Neuronal stem cell (in vitro differentiated cells): ENCODE measurements around the gene SV2B.

Experiments
- DNase-seq: peaks from one replicate; pipeline ENCODE4 v3.0.0-alpha.2; 2013; ENCODE audit warnings: low spot score
- H2AFZ ChIP-seq: one replicate; pipeline ENCODE4 v1.6.1; 2013; ENCODE audit warnings: mild to moderate bottlenecking, low read length, inconsistent platforms
- H2AK5ac ChIP-seq: 2 replicates; pipeline ENCODE4 v1.6.1; 2013; ENCODE audit warnings: low read depth, mild to moderate bottlenecking, inconsistent platforms, low read length, moderate library complexity, mixed read lengths
- H2BK120ac ChIP-seq: 2 replicates; pipeline ENCODE4 v1.6.1; 2013; ENCODE audit warnings: low read depth, mild to moderate bottlenecking, inconsistent platforms, low read length, moderate library complexity, mixed read lengths
- H2BK12ac ChIP-seq: one replicate; pipeline ENCODE4 v1.6.1; 2013; ENCODE audit warnings: low read length, inconsistent platforms
- H2BK15ac ChIP-seq: 2 replicates; pipeline ENCODE4 v1.6.1; 2013; ENCODE audit warnings: mild to moderate bottlenecking, low read length, inconsistent platforms, mixed read lengths
- H2BK5ac ChIP-seq: one replicate; pipeline ENCODE4 v1.6.1; 2013; ENCODE audit warnings: inconsistent platforms, mild to moderate bottlenecking, low read length, moderate library complexity
- H3K14ac ChIP-seq: one replicate; pipeline ENCODE4 v1.6.1; 2013; ENCODE audit warnings: low read length, inconsistent platforms
- H3K18ac ChIP-seq: 2 replicates; pipeline ENCODE4 v1.6.1; 2013; ENCODE audit warnings: low read length, inconsistent platforms
- H3K23ac ChIP-seq: 2 replicates; pipeline ENCODE4 v1.6.1; 2013; ENCODE audit warnings: low read depth, mild to moderate bottlenecking, mixed read lengths, low read length, inconsistent platforms; ENCODE audit not compliant: poor library complexity
- H3K27ac ChIP-seq: replicated peaks from 3 replicates; pipeline ENCODE4 v1.5.1; 2013; ENCODE audit warnings: low read length, inconsistent platforms
- H3K27me3 ChIP-seq, 3 experiments: 2 replicates each; pipeline ENCODE4 v1.6.1; 2013; ENCODE audit warnings: low read length in 3 of 3, mild to moderate bottlenecking in 2 of 3, inconsistent platforms in 1 of 3, low read depth in 1 of 3, mixed read lengths in 1 of 3, moderate library complexity in 1 of 3; ENCODE audit not compliant: control insufficient read depth in 3 of 3, insufficient read depth in 3 of 3
- H3K36me3 ChIP-seq, 2 donors: replicated peaks in 1 of 2; 2 replicates each; pipeline ENCODE4 v1.6.1; 2013; ENCODE audit warnings: low read length in 2 of 2; ENCODE audit not compliant: control insufficient read depth in 2 of 2, insufficient read depth in 2 of 2
- H3K4ac ChIP-seq: 2 replicates; pipeline ENCODE4 v1.6.1; 2013; ENCODE audit warnings: inconsistent platforms, mild to moderate bottlenecking, low read length, moderate library complexity
- H3K4me1 ChIP-seq, 2 donors: 1 replicate in 1 of 2; 2 replicates in 1 of 2; pipeline ENCODE4 v1.6.1; 2013; ENCODE audit warnings: low read length in 2 of 2, low read depth in 1 of 2; ENCODE audit not compliant: control insufficient read depth in 2 of 2, insufficient read depth in 1 of 2
- H3K4me2 ChIP-seq: one replicate; pipeline ENCODE4 v1.6.1; 2013; ENCODE audit warnings: mild to moderate bottlenecking, low read length, inconsistent platforms; ENCODE audit not compliant: insufficient read depth, poor library complexity, severe bottlenecking
- H3K4me3 ChIP-seq, 2 donors: 2 replicates each; pipeline ENCODE4 v1.5.1; 2013; ENCODE audit warnings: low read length in 2 of 2, mild to moderate bottlenecking in 2 of 2, inconsistent platforms in 1 of 2, moderate library complexity in 1 of 2
- H3K79me1 ChIP-seq: one replicate; pipeline ENCODE4 v1.6.1; 2013; ENCODE audit warnings: low read depth, mild to moderate bottlenecking, inconsistent platforms, low read length, moderate library complexity
- H3K9ac ChIP-seq: one replicate; pipeline ENCODE4 v1.6.1; 2013; ENCODE audit warnings: mild to moderate bottlenecking, low read depth, low read length, inconsistent platforms; ENCODE audit not compliant: poor library complexity
- H3K9me3 ChIP-seq, 2 donors: replicated peaks in 1 of 2; 2 replicates each; pipeline versions ENCODE3 to v1.6.1; 2013; ENCODE audit warnings: low read length in 2 of 2, mild to moderate bottlenecking in 2 of 2, inconsistent platforms in 1 of 2, low read depth in 1 of 2, mixed read lengths in 1 of 2, moderate library complexity in 1 of 2; ENCODE audit not compliant: control insufficient read depth in 2 of 2, insufficient read depth in 1 of 2
- H4K8ac ChIP-seq: one replicate; pipeline ENCODE4 v1.6.1; 2013; ENCODE audit warnings: low read depth, mild to moderate bottlenecking, inconsistent platforms, low read length, moderate library complexity
- H4K91ac ChIP-seq: one replicate; pipeline ENCODE4 v1.6.1; 2013; ENCODE audit warnings: low read length, low read depth, mild to moderate bottlenecking, inconsistent platforms; ENCODE audit not compliant: poor library complexity
- WGBS, 2 donors: extraction: QIAGEN DNeasy Blood & Tissue Kit; methylation state at CpG; one replicate each; pipeline ENCODE4 v1.1.7; 2013; ENCODE audit warnings: missing lambda C conversion rate in 2 of 2, mixed read lengths in 1 of 2; ENCODE audit not compliant: insufficient read length in 2 of 2, insufficient replicate concordance in 1 of 2; ENCODE audit errors: extremely low coverage in 2 of 2; 5-methylcytosine and 5-hydroxymethylcytosine counted together

Gene SV2B

DNA sequence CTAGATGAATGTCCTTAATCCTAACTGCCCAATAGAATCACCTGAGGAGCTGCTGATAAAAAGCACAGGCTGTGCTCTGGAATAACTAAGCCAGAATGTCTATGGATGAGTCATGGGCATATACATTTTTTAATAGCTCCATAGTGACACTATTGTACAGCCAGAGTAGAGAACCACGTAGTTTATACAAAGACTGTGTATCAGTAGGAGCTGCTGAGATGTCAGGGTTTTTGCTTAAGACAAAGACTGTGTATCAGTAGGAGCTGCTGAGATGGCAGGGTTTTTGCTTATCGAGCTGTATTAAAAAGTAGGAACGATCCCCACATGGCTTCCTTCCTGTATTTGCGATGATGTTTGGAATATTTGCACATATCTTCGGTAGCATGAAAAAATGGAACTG, 137.4 kb downstream of the SV2B start:
- no peak overlapping the region for H2AFZ ChIP-seq
- DNase-seq, result no peak
- H3K9ac ChIP-seq, result no peak overlapping the region
- H3K4me1 ChIP-seq, result peaks cover 0 to 2% of the 10 kb centered on the region in 2 donors
- WGBS, 2 donors, result no CpG with 5 or more reads among the region's 5 CpGs
- H3K27ac ChIP-seq, result no peak overlapping the region
- no peak overlapping the region for H3K18ac ChIP-seq
- H2BK120ac ChIP-seq, result no peak overlapping the region
- no peak overlapping the region for H2BK15ac ChIP-seq
- H3K79me1 ChIP-seq, result no peaks in the 10 kb centered on the region
- H3K9me3 ChIP-seq, result no peaks in the 10 kb centered on the region
- H3K23ac ChIP-seq, result no peak overlapping the region
- no peak overlapping the region for H4K8ac ChIP-seq
- H3K27me3 ChIP-seq, result peaks cover 0 to 6% (median 0%) of the 10 kb centered on the region in 3 experiments
- no peak overlapping the region for H3K4ac ChIP-seq
- no peak overlapping the region for H2BK5ac ChIP-seq
- no peak overlapping the region for H4K91ac ChIP-seq
- no peak overlapping the region for H3K14ac ChIP-seq
- no peak overlapping the region for H3K4me2 ChIP-seq
- H3K4me3 ChIP-seq, result no peak overlapping the region
- H3K36me3 ChIP-seq, result no peaks in the 10 kb centered on the region
- H2AK5ac ChIP-seq, result no peak overlapping the region
- H2BK12ac ChIP-seq, result no peak overlapping the region

DNA sequence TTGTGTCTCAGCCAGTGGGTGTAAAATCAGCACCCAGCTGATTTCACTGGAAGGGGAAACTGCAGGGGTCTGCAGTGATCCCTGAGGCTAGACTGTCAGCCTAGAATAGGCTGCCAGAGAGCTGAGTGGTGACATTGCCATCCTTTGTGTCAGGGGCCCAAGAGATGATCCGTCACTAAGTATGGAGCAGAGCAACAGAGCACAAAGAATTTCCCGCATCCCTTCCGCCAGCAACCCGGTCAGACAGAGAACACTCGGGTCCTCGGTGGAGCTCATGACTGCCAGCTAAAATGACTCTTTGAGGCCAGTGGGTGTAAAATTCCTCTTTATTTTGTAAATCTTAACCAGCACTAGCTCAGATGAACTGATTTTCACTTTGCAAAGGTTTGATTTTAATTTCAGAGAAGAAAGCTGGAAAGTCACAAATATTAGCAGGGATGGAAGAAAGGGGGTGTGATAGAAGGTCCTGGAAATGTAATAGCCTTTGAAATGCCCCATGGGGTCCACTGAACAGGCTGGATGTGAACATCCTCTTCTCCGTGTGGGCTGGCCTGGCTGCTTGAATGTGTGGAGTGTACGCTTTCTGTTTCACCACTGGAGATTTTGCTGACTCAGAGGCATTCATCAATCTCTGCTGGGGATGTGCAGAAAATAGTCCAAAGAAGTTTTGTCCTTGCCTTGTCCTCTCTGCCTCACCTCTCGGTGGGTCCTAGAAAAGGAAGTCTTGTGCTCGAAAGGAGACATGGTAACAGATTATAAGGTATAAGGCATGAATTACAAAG, 138.8 kb downstream of the SV2B start:
- peaks cover 0 to 6% (median 0%) of the 10 kb centered on the region in 3 experiments for H3K27me3 ChIP-seq

DNA sequence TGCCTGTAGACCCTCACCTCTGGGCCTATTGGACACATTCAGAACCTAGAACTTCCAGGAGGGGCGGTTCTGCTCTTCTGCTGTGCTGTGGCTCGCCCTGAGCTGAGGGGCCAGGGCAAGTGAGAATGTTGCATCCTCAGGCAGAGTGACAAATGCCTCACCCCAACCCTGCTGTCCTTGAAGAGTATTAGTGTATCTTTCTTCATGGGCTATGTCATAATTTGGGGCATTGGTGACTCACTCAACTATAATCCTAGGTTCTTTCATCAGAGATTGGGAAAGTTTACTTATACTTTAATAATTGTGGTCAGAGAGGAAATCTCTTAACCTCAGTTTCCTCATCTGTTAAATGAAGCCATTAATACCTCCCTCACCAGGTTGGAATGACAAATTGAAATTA, 143.8 kb downstream of the SV2B start:
- Histone ChIP-seq H2BK15ac (no peak overlapping the region), H3K79me1 (no peaks in the 10 kb centered on the region), H3K18ac (no peak overlapping the region), H3K27ac (no peak overlapping the region), H3K4me1 (no peaks in the 10 kb centered on the region), H3K4ac (no peak overlapping the region), H4K91ac (no peak overlapping the region), H2BK12ac (no peak overlapping the region), H2BK5ac (no peak overlapping the region), H3K36me3 (no peaks in the 10 kb centered on the region), H3K23ac (no peak overlapping the region), H3K27me3 (peaks cover 0 to 6% (median 0%) of the 10 kb centered on the region in 3 experiments), H3K14ac (no peak overlapping the region), H2BK120ac (no peak overlapping the region), H3K9me3 (no peaks in the 10 kb centered on the region), H2AFZ (no peak overlapping the region), H2AK5ac (no peak overlapping the region), H3K9ac (no peak overlapping the region), H3K4me2 (no peak overlapping the region), H3K4me3 (no peak overlapping the region), H4K8ac (no peak overlapping the region)
- no peak for DNase-seq
- WGBS, 2 donors, result no CpG with 5 or more reads among the region's 2 CpGs

More for the DNA sequence above, 138.8 kb downstream of the SV2B start:
- no peak overlapping the region for H3K4me3 ChIP-seq
- no peaks in the 10 kb centered on the region for H3K9me3 ChIP-seq
- no peak overlapping the region for H3K9ac ChIP-seq
- WGBS, 2 donors, result no CpG with 5 or more reads among the region's 10 CpGs
- DNase-seq, result no peak
- no peak overlapping the region for H3K14ac ChIP-seq
- no peak overlapping the region for H2BK5ac ChIP-seq
- H3K18ac ChIP-seq, result no peak overlapping the region
- H2AK5ac ChIP-seq, result no peak overlapping the region
- peaks cover 0 to 2% of the 10 kb centered on the region in 2 donors for H3K4me1 ChIP-seq
- H2BK120ac ChIP-seq, result no peak overlapping the region
- H3K79me1 ChIP-seq, result no peaks in the 10 kb centered on the region
- no peak overlapping the region for H3K4ac ChIP-seq
- H4K91ac ChIP-seq, result no peak overlapping the region
- H3K23ac ChIP-seq, result no peak overlapping the region
- no peak overlapping the region for H2BK15ac ChIP-seq
- H3K27ac ChIP-seq, result no peak overlapping the region
- H3K4me2 ChIP-seq, result no peak overlapping the region
- H2AFZ ChIP-seq, result no peak overlapping the region
- no peak overlapping the region for H2BK12ac ChIP-seq
- no peaks in the 10 kb centered on the region for H3K36me3 ChIP-seq
- no peak overlapping the region for H4K8ac ChIP-seq

DNA sequence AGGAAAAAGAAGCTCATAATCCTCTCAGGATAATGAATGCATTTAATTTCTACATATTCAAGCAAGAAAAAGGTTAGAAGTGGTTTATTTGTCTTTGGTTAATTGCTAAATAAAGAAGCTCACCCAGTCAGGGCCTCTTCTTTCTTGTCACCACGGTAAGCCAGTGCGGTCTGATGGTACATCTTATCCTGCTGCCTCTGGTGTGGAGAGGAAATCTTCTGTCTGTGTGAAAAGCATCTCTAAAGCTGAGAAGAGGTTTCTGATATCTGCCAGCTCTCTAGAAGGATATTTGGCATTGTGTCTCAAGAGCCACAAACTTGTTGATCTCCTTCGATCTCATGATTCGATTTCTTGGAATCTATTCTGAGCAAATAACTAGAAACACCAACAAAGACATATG, 144.9 kb downstream of the SV2B start:
- no CpG with 5 or more reads among the region's 4 CpGs for whole genome bisulfite sequencing, 2 donors
- Histone ChIP-seq H3K23ac (no peak overlapping the region), H2AK5ac (no peak overlapping the region), H2BK15ac (no peak overlapping the region), H2AFZ (no peak overlapping the region), H3K27me3 (no peaks in the 10 kb centered on the region), H2BK120ac (no peak overlapping the region), H2BK5ac (no peak overlapping the region), H3K27ac (no peak overlapping the region), H2BK12ac (no peak overlapping the region), H3K9me3 (no peaks in the 10 kb centered on the region), H4K91ac (no peak overlapping the region), H3K36me3 (no peaks in the 10 kb centered on the region), H4K8ac (no peak overlapping the region), H3K14ac (no peak overlapping the region), H3K4me3 (no peak overlapping the region), H3K4me2 (no peak overlapping the region), H3K79me1 (no peaks in the 10 kb centered on the region), H3K18ac (no peak overlapping the region), H3K9ac (no peak overlapping the region), H3K4ac (no peak overlapping the region), H3K4me1 (no peaks in the 10 kb centered on the region)
- DNase-seq, result no peak
